ENCODE data around the gene TMEM123.

- TF ChIP-seq REST (IDR thresholded peaks at IDR 0.05; ENCODE audit: insufficient read depth in 1 of 2, low read depth in 2 of 2, low read length in 2 of 2) (no peak), TAF1 (IDR thresholded peaks at IDR 0.05; ENCODE audit: borderline replicate concordance, insufficient read depth, low read length) (no peak), POLR2AphosphoS5 (IDR thresholded peaks at IDR 0.05; ENCODE audit: low read depth, low read length) (no peak), FOXP2 (optimal IDR thresholded peaks at IDR 0.05; ENCODE audit: borderline replicate concordance, extremely low read depth, extremely low read length, insufficient read depth) (no peak)
Observed at GRCh38 chr11:102415304-102415916, 37.2 kb downstream of the TMEM123 start.
